ENCODE data around the gene FAM107B. TPM values are rescaled to one million over a fixed set of nuclear protein-coding genes. Genes with fewer than 3 reads are reported as not detected.

FAM107B gene
- total RNA-seq, 1 donor from 2014 or later, result 50.9 TPM

- Mint-ChIP-seq H3K4me1 (ENCODE audit: unreplicated experiment) (peaks cover 5% of the 10 kb centered on the region), H3K27me3 (no peaks in the 10 kb centered on the region), H3K36me3 (no peaks in the 10 kb centered on the region), H3K4me3 (no peak overlapping the region), H3K27ac (no peak overlapping the region), H3K9me3 (peaks cover 10% of the 10 kb centered on the region)
- TF ChIP-seq, protein P1, sequence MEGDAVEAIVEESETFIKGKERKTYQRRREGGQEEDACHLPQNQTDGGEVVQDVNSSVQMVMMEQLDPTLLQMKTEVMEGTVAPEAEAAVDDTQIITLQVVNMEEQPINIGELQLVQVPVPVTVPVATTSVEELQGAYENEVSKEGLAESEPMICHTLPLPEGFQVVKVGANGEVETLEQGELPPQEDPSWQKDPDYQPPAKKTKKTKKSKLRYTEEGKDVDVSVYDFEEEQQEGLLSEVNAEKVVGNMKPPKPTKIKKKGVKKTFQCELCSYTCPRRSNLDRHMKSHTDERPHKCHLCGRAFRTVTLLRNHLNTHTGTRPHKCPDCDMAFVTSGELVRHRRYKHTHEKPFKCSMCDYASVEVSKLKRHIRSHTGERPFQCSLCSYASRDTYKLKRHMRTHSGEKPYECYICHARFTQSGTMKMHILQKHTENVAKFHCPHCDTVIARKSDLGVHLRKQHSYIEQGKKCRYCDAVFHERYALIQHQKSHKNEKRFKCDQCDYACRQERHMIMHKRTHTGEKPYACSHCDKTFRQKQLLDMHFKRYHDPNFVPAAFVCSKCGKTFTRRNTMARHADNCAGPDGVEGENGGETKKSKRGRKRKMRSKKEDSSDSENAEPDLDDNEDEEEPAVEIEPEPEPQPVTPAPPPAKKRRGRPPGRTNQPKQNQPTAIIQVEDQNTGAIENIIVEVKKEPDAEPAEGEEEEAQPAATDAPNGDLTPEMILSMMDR (conservative IDR thresholded peaks at IDR 0.05), result no peak
- DNase-seq (ENCODE audit: extremely low spot score, unreplicated experiment), result no peak
Measured at GRCh38 chr10:14742382-14742781, 32.3 kb downstream of the FAM107B start.

GRCh38 chr10:14740684-14741247, 33.9 kb downstream of the FAM107B start:
- Mint-ChIP-seq H3K27ac (no peak overlapping the region), H3K4me3 (no peak overlapping the region), H3K27me3 (no peaks in the 10 kb centered on the region), H3K36me3 (no peaks in the 10 kb centered on the region), H3K4me1 (ENCODE audit: unreplicated experiment) (peaks cover 14% of the 10 kb centered on the region), H3K9me3 (peaks cover 10% of the 10 kb centered on the region)
- DNase-seq (ENCODE audit: extremely low spot score, unreplicated experiment), result no peak
- TF ChIP-seq, protein P1 (conservative IDR thresholded peaks at IDR 0.05), result no peak

DNA sequence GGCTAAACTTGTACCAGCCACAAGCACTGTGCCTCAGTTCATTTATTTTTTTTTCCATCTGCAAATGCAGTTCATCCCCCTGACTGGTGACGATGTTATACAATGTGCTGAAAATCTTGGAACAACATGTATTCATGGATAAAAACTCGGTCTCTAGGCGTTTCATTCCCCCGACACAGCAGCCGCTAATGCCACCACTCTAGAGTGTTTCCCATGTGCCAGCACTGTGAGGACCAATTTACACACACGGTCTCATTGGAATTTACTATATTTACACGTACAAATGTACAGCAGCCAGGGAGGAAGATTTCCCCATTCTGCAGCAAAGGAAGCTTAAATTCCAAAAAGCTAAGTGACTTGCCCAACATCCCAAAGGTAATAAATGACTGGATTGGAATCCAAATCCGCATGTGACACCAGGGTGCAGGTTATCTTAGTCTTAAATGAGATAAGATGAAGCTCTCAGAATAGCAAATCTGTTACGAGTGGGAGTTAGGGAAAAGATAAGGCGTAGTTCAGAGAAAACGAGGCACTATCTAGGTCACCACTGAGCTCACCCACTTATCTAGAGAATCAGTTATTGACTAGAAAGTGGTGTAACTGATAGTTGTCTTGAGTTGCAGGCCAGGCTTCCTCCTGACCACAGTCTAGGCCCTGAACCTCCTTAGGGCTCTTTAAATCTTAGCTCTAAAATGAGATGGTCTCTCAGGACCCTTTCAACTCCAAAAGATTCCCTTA, 36.7 kb downstream of the FAM107B start:
- peaks cover 14% of the 10 kb centered on the region for H3K4me1 Mint-ChIP-seq (ENCODE audit: unreplicated experiment)
- H3K27me3 Mint-ChIP-seq, result no peaks in the 10 kb centered on the region
- DNase-seq (ENCODE audit: extremely low spot score, unreplicated experiment), result no peak
- no peaks in the 10 kb centered on the region for H3K36me3 Mint-ChIP-seq
- H3K4me3 Mint-ChIP-seq, result no peak overlapping the region
- TF ChIP-seq, protein P1 (conservative IDR thresholded peaks at IDR 0.05), result no peak
- H3K27ac Mint-ChIP-seq, result no peak overlapping the region
- H3K9me3 Mint-ChIP-seq, result peaks cover 10% of the 10 kb centered on the region

DNA sequence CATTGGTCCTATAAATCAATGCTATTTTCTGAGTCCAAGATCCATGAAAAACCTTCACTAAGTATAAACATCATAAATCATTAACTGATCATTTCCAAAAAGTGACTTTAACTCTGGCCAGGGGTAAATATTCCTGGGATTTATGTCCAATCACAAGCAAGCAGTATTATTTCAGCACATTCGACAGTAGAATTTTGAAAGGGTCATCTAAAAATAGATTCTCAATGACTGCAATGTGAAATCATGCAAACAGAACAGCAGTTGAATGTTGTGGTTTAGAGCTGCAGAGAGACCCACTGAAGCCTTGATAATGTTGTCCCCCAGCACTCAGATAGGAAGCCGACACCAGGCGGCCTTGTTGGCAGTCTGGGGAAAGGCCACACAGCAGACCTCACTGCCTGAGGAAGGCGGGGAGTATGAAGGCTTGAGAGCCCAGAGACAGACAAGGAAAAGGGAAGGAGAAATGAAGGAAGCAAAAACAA, 38.1 kb downstream of the FAM107B start:
- no peak for DNase-seq (ENCODE audit: extremely low spot score, unreplicated experiment)
- Mint-ChIP-seq H3K4me1 (ENCODE audit: unreplicated experiment) (peaks cover 13% of the 10 kb centered on the region), H3K27ac (peak overlapping the region; percentile 5), H3K9me3 (peaks cover 5% of the 10 kb centered on the region), H3K4me3 (no peak overlapping the region), H3K27me3 (no peaks in the 10 kb centered on the region), H3K36me3 (no peaks in the 10 kb centered on the region)
- TF ChIP-seq, protein P1 (conservative IDR thresholded peaks at IDR 0.05), result no peak

DNA sequence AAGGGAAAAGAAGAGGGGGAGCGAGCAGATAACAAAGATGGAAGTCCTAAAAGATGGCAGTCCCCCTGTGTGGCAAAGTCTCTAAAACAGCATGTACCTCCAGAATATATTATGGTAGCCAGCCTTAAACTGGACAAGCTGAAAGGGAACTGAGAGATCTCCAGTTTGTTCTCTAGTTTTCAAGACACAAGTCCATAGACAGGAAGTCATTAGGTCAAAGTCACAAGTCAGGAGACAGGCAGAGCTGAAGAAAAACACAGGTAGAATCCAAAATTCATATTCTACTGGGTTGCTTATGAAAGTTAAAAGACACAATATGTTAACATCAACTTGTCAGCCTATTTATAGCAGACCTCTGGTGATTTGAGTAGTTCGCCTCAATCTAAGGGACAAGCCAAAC, 38.7 kb downstream of the FAM107B start:
- peaks cover 13% of the 10 kb centered on the region for H3K4me1 Mint-ChIP-seq (ENCODE audit: unreplicated experiment)
- peaks cover 5% of the 10 kb centered on the region for H3K9me3 Mint-ChIP-seq
- no peaks in the 10 kb centered on the region for H3K27me3 Mint-ChIP-seq
- no peaks in the 10 kb centered on the region for H3K36me3 Mint-ChIP-seq
- no peak overlapping the region for H3K27ac Mint-ChIP-seq
- TF ChIP-seq, protein P1 (conservative IDR thresholded peaks at IDR 0.05), result no peak
- no peak for DNase-seq (ENCODE audit: extremely low spot score, unreplicated experiment)
- no peak overlapping the region for H3K4me3 Mint-ChIP-seq

All from type B pancreatic cell (in vitro differentiated cells).